ENCODE measurements around the gene ATP4B. TPM values are rescaled to one million over a fixed set of nuclear protein-coding genes. Genes with fewer than 3 reads are reported as not detected.

Gene ATP4B
- total RNA-seq, 1 experiment from 2014 or later = not detected

DNA sequence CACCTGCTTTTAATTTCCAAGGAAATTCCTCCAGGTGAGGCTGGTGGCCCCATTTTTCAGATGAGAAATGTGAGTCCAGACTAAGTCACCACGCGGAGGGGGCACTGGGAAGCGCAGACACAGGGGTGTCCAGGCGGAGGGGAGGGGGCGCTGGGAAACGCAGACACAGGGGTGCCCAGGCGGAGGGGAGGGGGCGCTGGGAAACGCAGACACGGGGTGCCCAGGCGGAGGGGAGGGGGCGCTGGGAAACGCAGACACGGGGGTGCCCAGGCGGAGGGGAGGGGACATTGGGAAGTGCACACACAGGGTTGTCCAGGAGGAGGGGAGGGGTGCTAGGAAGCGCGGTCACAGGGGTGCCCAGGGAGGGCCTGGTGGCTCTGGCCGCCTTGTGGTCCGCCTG is 12.5 kb upstream of the ATP4B start:
- ChIA-PET POLR2A (no interaction called here), CTCF (interaction anchor here (1.8 kb wide), 1 partner anchor 54 kb away, joined by 8 read pairs; no protein-coding TSS in a partner anchor)
- no peak for DNase-seq (ENCODE audit: unreplicated experiment)
- BruUV-seq (replicated peaks) = no TSS peak
- TF ChIP-seq, protein P1, sequence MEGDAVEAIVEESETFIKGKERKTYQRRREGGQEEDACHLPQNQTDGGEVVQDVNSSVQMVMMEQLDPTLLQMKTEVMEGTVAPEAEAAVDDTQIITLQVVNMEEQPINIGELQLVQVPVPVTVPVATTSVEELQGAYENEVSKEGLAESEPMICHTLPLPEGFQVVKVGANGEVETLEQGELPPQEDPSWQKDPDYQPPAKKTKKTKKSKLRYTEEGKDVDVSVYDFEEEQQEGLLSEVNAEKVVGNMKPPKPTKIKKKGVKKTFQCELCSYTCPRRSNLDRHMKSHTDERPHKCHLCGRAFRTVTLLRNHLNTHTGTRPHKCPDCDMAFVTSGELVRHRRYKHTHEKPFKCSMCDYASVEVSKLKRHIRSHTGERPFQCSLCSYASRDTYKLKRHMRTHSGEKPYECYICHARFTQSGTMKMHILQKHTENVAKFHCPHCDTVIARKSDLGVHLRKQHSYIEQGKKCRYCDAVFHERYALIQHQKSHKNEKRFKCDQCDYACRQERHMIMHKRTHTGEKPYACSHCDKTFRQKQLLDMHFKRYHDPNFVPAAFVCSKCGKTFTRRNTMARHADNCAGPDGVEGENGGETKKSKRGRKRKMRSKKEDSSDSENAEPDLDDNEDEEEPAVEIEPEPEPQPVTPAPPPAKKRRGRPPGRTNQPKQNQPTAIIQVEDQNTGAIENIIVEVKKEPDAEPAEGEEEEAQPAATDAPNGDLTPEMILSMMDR (IDR thresholded peaks at IDR 0.05; ENCODE audit: unreplicated experiment) = no peak
- intact Hi-C loops (cut with micrococcal nuclease) = no loop called here
- no peaks in the 10 kb centered on the region for H3K27me3 Mint-ChIP-seq (ENCODE audit: insufficient read depth, unreplicated experiment)
- H3K27ac Mint-ChIP-seq (ENCODE audit: low read depth, unreplicated experiment) = no peak overlapping the region
- H3K9me3 Mint-ChIP-seq (ENCODE audit: unreplicated experiment) = peaks cover 9% of the 10 kb centered on the region
- no peaks in the 10 kb centered on the region for H3K4me1 Mint-ChIP-seq (ENCODE audit: insufficient read depth, unreplicated experiment)
- H3K4me3 Mint-ChIP-seq (ENCODE audit: unreplicated experiment) = no peak overlapping the region
- H3K36me3 Mint-ChIP-seq (ENCODE audit: insufficient read depth, unreplicated experiment) = peaks cover 6% of the 10 kb centered on the region

DNA sequence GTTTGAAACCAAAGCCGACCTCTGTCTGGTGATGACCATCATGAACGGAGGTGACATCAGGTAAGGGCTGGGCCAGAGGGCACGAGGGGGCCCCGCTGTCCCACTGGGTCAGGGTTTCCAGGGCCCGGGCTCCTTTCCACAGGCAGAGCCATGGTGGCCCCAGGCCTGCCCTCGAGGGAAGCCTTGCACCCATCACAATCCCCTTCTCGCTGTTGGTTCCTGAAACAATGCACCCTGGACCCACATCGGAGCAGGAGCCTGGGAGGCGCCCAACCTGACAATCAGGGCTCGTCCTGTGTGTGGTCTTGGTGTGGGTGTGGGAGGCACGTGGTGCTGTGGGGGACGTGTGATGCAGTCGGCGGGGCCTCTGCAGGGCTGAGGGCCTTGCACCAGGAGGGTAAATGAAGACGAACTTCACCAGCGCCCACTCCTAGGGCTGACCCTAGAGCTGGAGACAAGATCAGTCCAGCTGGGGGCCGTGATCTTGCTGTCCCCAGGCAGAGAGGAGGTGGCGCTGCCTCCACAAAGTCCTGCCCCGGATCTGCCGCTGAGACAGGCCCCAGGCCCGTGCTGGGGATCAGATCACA is 11.8 kb upstream of the ATP4B start:
- TF ChIP-seq, protein P1 (IDR thresholded peaks at IDR 0.05; ENCODE audit: unreplicated experiment) = no peak
- ChIA-PET CTCF (no interaction called here), POLR2A (no interaction called here)
- H3K36me3 Mint-ChIP-seq (ENCODE audit: insufficient read depth, unreplicated experiment) = peaks cover 6% of the 10 kb centered on the region
- intact Hi-C loops (cut with micrococcal nuclease) = no loop called here
- no peak overlapping the region for H3K4me3 Mint-ChIP-seq (ENCODE audit: unreplicated experiment)
- no peaks in the 10 kb centered on the region for H3K4me1 Mint-ChIP-seq (ENCODE audit: insufficient read depth, unreplicated experiment)
- peaks cover 9% of the 10 kb centered on the region for H3K9me3 Mint-ChIP-seq (ENCODE audit: unreplicated experiment)
- no peak for DNase-seq (ENCODE audit: unreplicated experiment)
- BruUV-seq (replicated peaks) = no TSS peak
- H3K27me3 Mint-ChIP-seq (ENCODE audit: insufficient read depth, unreplicated experiment) = no peaks in the 10 kb centered on the region
- no peak overlapping the region for H3K27ac Mint-ChIP-seq (ENCODE audit: low read depth, unreplicated experiment)

DNA sequence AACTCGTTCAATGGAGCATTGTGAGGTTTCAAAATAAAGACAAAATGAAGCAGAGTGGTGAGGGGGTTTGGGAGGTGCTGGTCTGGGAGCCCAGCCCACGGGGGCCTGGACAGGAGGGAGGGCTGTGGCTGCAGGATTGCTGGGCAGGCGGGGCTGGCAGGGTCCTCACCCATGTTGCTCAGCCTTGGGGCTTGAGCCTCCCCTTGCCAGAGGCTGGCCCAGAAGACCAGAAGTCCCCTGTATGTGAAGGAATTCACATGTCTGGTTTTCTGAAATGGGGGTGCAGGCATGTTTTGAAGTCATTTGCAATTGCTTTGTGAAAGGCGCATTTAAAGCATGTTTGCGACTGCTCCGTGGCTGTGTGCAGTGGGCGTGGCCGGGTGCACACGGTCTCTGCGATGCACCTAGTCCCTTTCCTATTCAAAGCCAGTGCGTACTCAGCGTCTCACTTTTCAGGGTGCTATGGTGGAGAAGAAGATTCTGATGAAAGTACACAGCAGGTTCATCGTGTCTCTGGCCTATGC is 11.3 kb upstream of the ATP4B start:
- peaks cover 9% of the 10 kb centered on the region for H3K9me3 Mint-ChIP-seq (ENCODE audit: unreplicated experiment)
- H3K4me1 Mint-ChIP-seq (ENCODE audit: insufficient read depth, unreplicated experiment) = no peaks in the 10 kb centered on the region
- TF ChIP-seq, protein P1 (IDR thresholded peaks at IDR 0.05; ENCODE audit: unreplicated experiment) = no peak
- H3K27me3 Mint-ChIP-seq (ENCODE audit: insufficient read depth, unreplicated experiment) = no peaks in the 10 kb centered on the region
- no peak for DNase-seq (ENCODE audit: unreplicated experiment)
- no peak overlapping the region for H3K4me3 Mint-ChIP-seq (ENCODE audit: unreplicated experiment)
- intact Hi-C loops (cut with micrococcal nuclease) = no loop called here
- H3K36me3 Mint-ChIP-seq (ENCODE audit: insufficient read depth, unreplicated experiment) = peaks cover 6% of the 10 kb centered on the region
- H3K27ac Mint-ChIP-seq (ENCODE audit: low read depth, unreplicated experiment) = no peak overlapping the region
- BruUV-seq (replicated peaks) = no TSS peak
- ChIA-PET POLR2A (no interaction called here), CTCF (no interaction called here)

DNA sequence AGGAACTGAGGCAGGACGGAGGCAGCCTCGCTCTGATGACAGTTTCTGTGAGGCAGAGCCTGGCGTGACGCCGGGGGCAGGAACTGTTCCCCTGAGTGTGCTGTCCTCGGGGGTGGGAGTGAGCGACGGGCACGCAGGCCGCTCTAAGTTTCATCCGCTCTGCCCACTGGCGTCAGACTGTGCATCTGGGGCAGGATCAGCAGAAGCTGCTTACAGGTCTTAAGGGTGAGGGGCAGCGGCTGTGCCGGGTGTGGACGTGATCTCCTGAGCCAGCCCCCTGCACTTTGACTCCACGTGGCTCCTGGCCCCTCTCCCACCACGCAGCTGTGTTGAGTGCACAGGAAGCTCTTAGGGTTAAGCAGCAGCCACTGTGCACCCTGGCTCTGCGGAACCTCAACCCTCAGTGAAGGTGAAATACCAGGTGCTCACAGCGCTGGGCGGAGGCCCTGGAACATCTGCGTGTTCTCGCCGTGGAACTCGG is 10.5 kb upstream of the ATP4B start:
- DNase-seq (ENCODE audit: unreplicated experiment) = no peak
- ChIA-PET CTCF (no interaction called here), POLR2A (no interaction called here)
- Mint-ChIP-seq H3K27me3 (ENCODE audit: insufficient read depth, unreplicated experiment) (no peaks in the 10 kb centered on the region), H3K9me3 (ENCODE audit: unreplicated experiment) (peaks cover 9% of the 10 kb centered on the region), H3K27ac (ENCODE audit: low read depth, unreplicated experiment) (no peak overlapping the region), H3K4me1 (ENCODE audit: insufficient read depth, unreplicated experiment) (no peaks in the 10 kb centered on the region), H3K4me3 (ENCODE audit: unreplicated experiment) (no peak overlapping the region), H3K36me3 (ENCODE audit: insufficient read depth, unreplicated experiment) (peaks cover 6% of the 10 kb centered on the region)
- TF ChIP-seq, protein P1 (IDR thresholded peaks at IDR 0.05; ENCODE audit: unreplicated experiment) = no peak
- intact Hi-C loops (cut with micrococcal nuclease) = no loop called here
- BruUV-seq (replicated peaks) = no TSS peak

All from MCF 10A (cell line).